ENCODE results near the gene HHAT.

- TF ChIP-seq POLR2AphosphoS5 (IDR thresholded peaks at IDR 0.05): no peak
- TF ChIP-seq EP300 (IDR thresholded peaks at IDR 0.05): no peak
- TF ChIP-seq POLR2A (IDR thresholded peaks at IDR 0.05): no peak
Measured at GRCh38 chr1:210573141-210573540, 244.4 kb downstream of the HHAT start.

All from stomach (tissue), 4 donors.